Astrocyte (in vitro differentiated cells and primary cell): ENCODE data around the gene SPATA32. TPM values are rescaled to one million over a fixed set of nuclear protein-coding genes. Genes with fewer than 3 reads are reported as not detected.

Source experiments
- DNase-seq: peaks from one replicate; pipeline ENCODE4 v3.0.0-alpha.2; 2010; ENCODE audit warnings: low read depth
- FAIRE-seq: peaks from 2 replicates; lab custom pipeline; 2011; peaks lifted over from hg19 to GRCh38; lab: Jason Lieb, UNC
- H2AFZ ChIP-seq: 2 replicates; pipeline ENCODE4 v1.6.0; 2012; ENCODE audit warnings: low read depth, low read length, inconsistent platforms
- H3K27ac ChIP-seq: 2 replicates; pipeline ENCODE4 v1.5.1; 2011; ENCODE audit warnings: low read depth, low read length, inconsistent platforms
- H3K27me3 ChIP-seq: 2 replicates; pipeline ENCODE4 v1.6.0; 2011; ENCODE audit warnings: low read length, inconsistent platforms; ENCODE audit not compliant: insufficient read depth
- H3K36me3 ChIP-seq: 2 replicates; pipeline ENCODE4 v1.5.1; 2011; ENCODE audit warnings: low read length, inconsistent platforms; ENCODE audit not compliant: insufficient read depth
- H3K4me1 ChIP-seq: 2 replicates; pipeline ENCODE4 v1.5.1; 2011; ENCODE audit warnings: low read length, inconsistent platforms; ENCODE audit not compliant: insufficient read depth
- H3K4me2 ChIP-seq: 2 replicates; pipeline ENCODE4 v1.6.0; 2012; ENCODE audit warnings: low read length, inconsistent platforms
- H3K4me3 ChIP-seq: 2 replicates; pipeline ENCODE4 v1.5.1; 2011; ENCODE audit warnings: low read depth, mild to moderate bottlenecking, low read length, inconsistent platforms; ENCODE audit not compliant: insufficient read depth
- H3K79me2 ChIP-seq: 2 replicates; pipeline ENCODE4 v1.6.0; 2012; ENCODE audit warnings: mild to moderate bottlenecking, low read length, inconsistent platforms; ENCODE audit not compliant: insufficient read depth
- H3K9ac ChIP-seq: 2 replicates; pipeline ENCODE4 v1.6.0; 2012; ENCODE audit warnings: mild to moderate bottlenecking, low read length, inconsistent platforms
- H3K9me3 ChIP-seq: 2 replicates; pipeline ENCODE4 v1.5.1; 2012; ENCODE audit warnings: low read depth, mild to moderate bottlenecking, low read length, inconsistent platforms; ENCODE audit not compliant: insufficient read depth
- H4K20me1 ChIP-seq: 2 replicates; pipeline ENCODE4 v1.6.0; 2012; ENCODE audit warnings: low read length, inconsistent platforms; ENCODE audit not compliant: insufficient read depth
- H3K27ac Mint-ChIP-seq: one replicate; pipeline ENCODE4 v1.8.0; 2021; ENCODE audit warnings: mild to moderate bottlenecking, mixed read lengths; ENCODE audit not compliant: unreplicated experiment
- H3K27me3 Mint-ChIP-seq: one replicate; pipeline ENCODE4 v1.8.0; 2021; ENCODE audit warnings: low read depth, mixed read lengths; ENCODE audit not compliant: unreplicated experiment
- H3K36me3 Mint-ChIP-seq: one replicate; pipeline ENCODE4 v1.8.0; 2021; ENCODE audit warnings: low read depth, mixed read lengths; ENCODE audit not compliant: unreplicated experiment
- H3K4me1 Mint-ChIP-seq: one replicate; pipeline ENCODE4 v1.8.0; 2021; ENCODE audit warnings: low read depth, mixed read lengths; ENCODE audit not compliant: unreplicated experiment
- H3K4me3 Mint-ChIP-seq: one replicate; pipeline ENCODE4 v1.8.0; 2021; ENCODE audit warnings: mild to moderate bottlenecking, moderate library complexity, mixed read lengths; ENCODE audit not compliant: unreplicated experiment
- H3K9me3 Mint-ChIP-seq: one replicate; pipeline ENCODE4 v1.8.0; 2021; ENCODE audit warnings: mild to moderate bottlenecking, mixed read lengths; ENCODE audit not compliant: unreplicated experiment
- CTCF ChIP-seq: IDR thresholded peaks from 2 replicates; pipeline ENCODE4 v1.5.1; 2011; ENCODE audit warnings: low read depth, mild to moderate bottlenecking, inconsistent platforms, low read length, moderate library complexity; ENCODE audit not compliant: insufficient read depth
- EZH2 ChIP-seq: IDR thresholded peaks from 2 replicates; pipeline ENCODE4 v1.6.1; 2012; ENCODE audit warnings: mild to moderate bottlenecking, low read length, inconsistent platforms; ENCODE audit not compliant: insufficient read depth
- total RNA-seq: library from RNA; stranded (reverse); gene quantifications from 2 replicates; pipeline ENCODE4 v1.2.1, GENCODE V29; 2021

SPATA32 gene
- total RNA-seq, 1 donor from 2014 or later: not detected

GRCh38 chr17:45251931-45252330, 10.0 kb downstream of the SPATA32 start:
- peaks cover 5% of the 10 kb centered on the region for H3K4me1 ChIP-seq
- Mint-ChIP-seq H3K4me1 (no peaks in the 10 kb centered on the region), H3K27ac (no peak overlapping the region), H3K4me3 (no peak overlapping the region), H3K36me3 (peaks cover 6% of the 10 kb centered on the region), H3K27me3 (peaks cover 13% of the 10 kb centered on the region), H3K9me3 (no peaks in the 10 kb centered on the region)
- H3K4me2 ChIP-seq: no peak overlapping the region
- H3K4me3 ChIP-seq: no peak overlapping the region
- no peak overlapping the region for H3K9ac ChIP-seq
- no peak for TF ChIP-seq EZH2
- no peak for TF ChIP-seq CTCF
- no peaks in the 10 kb centered on the region for H4K20me1 ChIP-seq
- no peaks in the 10 kb centered on the region for H3K9me3 ChIP-seq
- no peaks in the 10 kb centered on the region for H3K79me2 ChIP-seq
- no peak overlapping the region for H2AFZ ChIP-seq
- no peak for FAIRE-seq
- no peaks in the 10 kb centered on the region for H3K36me3 ChIP-seq
- no peaks in the 10 kb centered on the region for H3K27me3 ChIP-seq
- no peak for DNase-seq
- no peak overlapping the region for H3K27ac ChIP-seq

DNA sequence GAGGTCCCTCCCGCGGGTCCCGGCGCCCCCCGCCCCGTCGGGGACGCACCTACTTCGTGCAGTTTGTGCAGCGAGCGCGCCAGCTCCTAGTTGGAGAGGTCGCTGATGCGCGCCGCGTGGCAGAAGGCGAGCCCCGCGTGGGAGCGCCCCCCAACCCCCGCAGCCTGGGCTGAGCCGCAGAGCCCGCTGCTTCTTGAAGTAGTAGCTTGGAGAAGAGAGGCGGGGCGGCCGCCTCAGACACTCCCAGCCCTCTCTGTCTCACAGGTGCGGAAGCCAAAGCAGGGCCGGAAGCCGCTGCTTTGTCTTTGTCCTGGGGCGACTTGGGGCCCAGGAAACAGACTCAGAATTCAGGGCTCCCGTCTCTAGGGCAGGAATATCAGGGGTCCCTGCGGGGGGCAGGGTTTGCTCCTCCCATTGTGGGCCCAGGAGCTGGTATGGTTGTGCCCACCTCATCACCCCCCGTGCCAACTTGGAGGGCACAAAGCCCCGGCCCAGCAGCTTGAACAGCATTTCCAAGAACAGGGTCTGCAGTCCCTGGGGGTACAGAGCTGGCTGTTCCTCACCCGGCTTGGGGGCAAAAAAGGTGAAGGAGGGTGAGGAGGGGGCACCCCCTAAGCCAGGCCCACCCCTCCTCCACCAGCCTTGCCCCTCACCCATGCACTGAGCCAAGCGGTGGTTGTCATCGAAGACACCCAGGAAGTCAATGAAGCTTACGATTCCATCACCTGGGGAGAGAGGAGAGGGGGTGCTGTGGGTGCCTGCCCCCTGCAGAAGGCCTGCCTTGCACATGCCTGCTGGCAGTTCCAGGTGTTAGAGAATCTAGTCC, 13.5 kb downstream of the SPATA32 start:
- Histone ChIP-seq H3K4me1 (peaks cover 5% of the 10 kb centered on the region), H3K27ac (no peak overlapping the region), H3K4me2 (peak overlapping the region; percentile 88), H4K20me1 (peaks cover 7% of the 10 kb centered on the region), H3K36me3 (no peaks in the 10 kb centered on the region), H3K27me3 (peaks cover 2% of the 10 kb centered on the region), H2AFZ (peak overlapping the region; percentile 76), H3K79me2 (no peaks in the 10 kb centered on the region), H3K4me3 (peak overlapping the region; percentile 55), H3K9ac (peak overlapping the region; percentile 60), H3K9me3 (no peaks in the 10 kb centered on the region)
- DNase-seq (no peak), FAIRE-seq (no peak)
- Mint-ChIP-seq H3K4me3 (peak overlapping the region; percentile 81), H3K27ac (no peak overlapping the region), H3K27me3 (peaks cover 11% of the 10 kb centered on the region), H3K36me3 (peaks cover 3% of the 10 kb centered on the region), H3K4me1 (peaks cover 3% of the 10 kb centered on the region), H3K9me3 (no peaks in the 10 kb centered on the region)
- TF ChIP-seq EZH2 (peak; percentile 21), CTCF (no peak)
